Measurements from ENCODE around the gene ADGRV1. TPM values are rescaled to one million over a fixed set of nuclear protein-coding genes. Genes with fewer than 3 reads are reported as not detected.

Gene ADGRV1
- total RNA-seq, 1 experiment from 2014 or later = 64.8 TPM

GRCh38 chr5:91187032-91187431, 628.4 kb downstream of the ADGRV1 start:
- Histone ChIP-seq H2AK5ac (ENCODE audit: insufficient read length, low read length) (no peak overlapping the region), H3K4ac (ENCODE audit: low read depth, low read length) (no peak overlapping the region), H3K4me1 (ENCODE audit: insufficient read depth, low read length) (no peaks in the 10 kb centered on the region), H3K14ac (ENCODE audit: insufficient read depth, low read length) (no peak overlapping the region), H3K9me3 (ENCODE audit: control insufficient read depth, low read depth, low read length) (no peaks in the 10 kb centered on the region), H3K4me2 (ENCODE audit: insufficient read depth, insufficient read length, low read length) (no peak overlapping the region), H4K20me1 (ENCODE audit: control insufficient read depth, insufficient read depth, insufficient read length) (no peaks in the 10 kb centered on the region), H3T11ph (ENCODE audit: low read length) (no peak overlapping the region), H2AFZ (ENCODE audit: low read length) (no peak overlapping the region), H3K79me2 (ENCODE audit: insufficient read depth, low read length) (no peaks in the 10 kb centered on the region), H4K91ac (ENCODE audit: insufficient read length, low read depth, low read length) (no peak overlapping the region), H3K27ac (ENCODE audit: insufficient read length, low read depth, low read length) (no peak overlapping the region), H3K23me2 (ENCODE audit: insufficient read length, low read depth, low read length, poor library complexity, severe bottlenecking) (no peaks in the 10 kb centered on the region), H2BK12ac (ENCODE audit: insufficient read length, low read depth, low read length) (no peak overlapping the region), H3K18ac (ENCODE audit: insufficient read length, low read depth, low read length) (no peak overlapping the region), H4K8ac (replicated peaks; ENCODE audit: insufficient read length, low read depth, low read length) (no peak overlapping the region), H2BK20ac (ENCODE audit: low read depth, low read length, poor library complexity, severe bottlenecking) (no peak overlapping the region), H2BK15ac (ENCODE audit: low read depth, low read length) (no peak overlapping the region), H3K79me1 (ENCODE audit: insufficient read depth, low read depth, low read length, poor library complexity, severe bottlenecking) (no peaks in the 10 kb centered on the region), H2BK120ac (ENCODE audit: low read depth, low read length, poor library complexity, severe bottlenecking) (no peak overlapping the region), H3K56ac (ENCODE audit: insufficient read length, low read depth, low read length) (no peak overlapping the region), H3K27me3 (ENCODE audit: insufficient read depth, low read length) (no peaks in the 10 kb centered on the region), H3K23ac (ENCODE audit: insufficient read length, low read depth, low read length) (no peak overlapping the region), H2BK5ac (ENCODE audit: insufficient read length, low read length) (no peak overlapping the region), H4K5ac (ENCODE audit: insufficient read length, low read depth, low read length) (no peak overlapping the region), H3K9ac (ENCODE audit: extremely low read depth, insufficient read length, low read length) (no peak overlapping the region)
- TF ChIP-seq, protein P1, sequence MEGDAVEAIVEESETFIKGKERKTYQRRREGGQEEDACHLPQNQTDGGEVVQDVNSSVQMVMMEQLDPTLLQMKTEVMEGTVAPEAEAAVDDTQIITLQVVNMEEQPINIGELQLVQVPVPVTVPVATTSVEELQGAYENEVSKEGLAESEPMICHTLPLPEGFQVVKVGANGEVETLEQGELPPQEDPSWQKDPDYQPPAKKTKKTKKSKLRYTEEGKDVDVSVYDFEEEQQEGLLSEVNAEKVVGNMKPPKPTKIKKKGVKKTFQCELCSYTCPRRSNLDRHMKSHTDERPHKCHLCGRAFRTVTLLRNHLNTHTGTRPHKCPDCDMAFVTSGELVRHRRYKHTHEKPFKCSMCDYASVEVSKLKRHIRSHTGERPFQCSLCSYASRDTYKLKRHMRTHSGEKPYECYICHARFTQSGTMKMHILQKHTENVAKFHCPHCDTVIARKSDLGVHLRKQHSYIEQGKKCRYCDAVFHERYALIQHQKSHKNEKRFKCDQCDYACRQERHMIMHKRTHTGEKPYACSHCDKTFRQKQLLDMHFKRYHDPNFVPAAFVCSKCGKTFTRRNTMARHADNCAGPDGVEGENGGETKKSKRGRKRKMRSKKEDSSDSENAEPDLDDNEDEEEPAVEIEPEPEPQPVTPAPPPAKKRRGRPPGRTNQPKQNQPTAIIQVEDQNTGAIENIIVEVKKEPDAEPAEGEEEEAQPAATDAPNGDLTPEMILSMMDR (conservative IDR thresholded peaks at IDR 0.05) = no peak
- WGBS (ENCODE audit: extremely low coverage, insufficient read length, low lambda C conversion rate) = no CpG with 5 or more reads among the region's 3 CpGs
- no peak for DNase-seq
- Mint-ChIP-seq H3K27ac (no peak overlapping the region), H3K36me3 (ENCODE audit: insufficient read depth in 1 of 3, low read depth in 3 of 3) (no peaks in the 10 kb centered on the region), H3K27me3 (ENCODE audit: low read depth) (no peaks in the 10 kb centered on the region), H3K4me1 (peaks cover 27% of the 10 kb centered on the region in 2 experiments), H3K4me3 (no peak overlapping the region), H3K9me3 (no peaks in the 10 kb centered on the region)

Data from H9 (cell line).